PC-3 (cell line): Measurements from ENCODE around the gene TCF12. TPM values are rescaled to one million over a fixed set of nuclear protein-coding genes. Genes with fewer than 3 reads are reported as not detected.
A peak's percentile ranks its signal among the peaks of the same experiment; 100 is the strongest.

Experiments used
- ATAC-seq: fragments of 200-7000 bp; cut with Tn5 transposase; 2 replicates; pipeline ENCODE4 v1.9.1; 2020; ENCODE audit warnings: mild to moderate bottlenecking, moderate library complexity
- BruUV-seq: library from RNA; stranded (reverse); fragments of 400-500 nt; replicated peaks from 2 replicates; lab custom pipeline; 2021; lab: Mats Ljungman, UMichigan
- CTCF ChIA-PET: fragments of 300-600 bp; sonication (Branson Sonifier 250); formaldehyde crosslinking; loops from one replicate; lab custom pipeline; 2022; ENCODE audit warnings: antibody characterized with exemption; lab: Charles Lee
- POLR2A ChIA-PET: fragments of 300-600 bp; sonication (Branson Sonifier 250); formaldehyde crosslinking; loops from one replicate; lab custom pipeline; 2022; ENCODE audit warnings: antibody characterized with exemption; ENCODE audit not compliant: unreplicated experiment; lab: Charles Lee
- DNase-seq: peaks from one replicate; pipeline ENCODE4 v3.0.0-alpha.2; 2015
- H2AFZ ChIP-seq: fragments of 300-600 bp; sonication (generic); 2 replicates; pipeline ENCODE4 v1.6.0; 2016; ENCODE audit warnings: antibody characterized with exemption, low read length
- H3F3A ChIP-seq: fragments of 300-600 bp; sonication (generic); one replicate; pipeline ENCODE4 v1.6.0; 2017; ENCODE audit warnings: antibody characterized with exemption, low read length, control low read depth, mild to moderate bottlenecking; ENCODE audit not compliant: unreplicated experiment
- H3K27ac ChIP-seq: fragments of 300-600 bp; sonication (generic); 2 replicates; pipeline ENCODE4 v1.5.1; 2016; ENCODE audit warnings: mild to moderate bottlenecking, low read length
- H3K27me3 ChIP-seq: fragments of 300-600 bp; sonication (generic); 2 replicates; pipeline ENCODE4 v1.6.1; 2016; ENCODE audit warnings: low read length, mixed read lengths
- H3K36me3 ChIP-seq: fragments of 300-600 bp; sonication (generic); 2 replicates; pipeline ENCODE4 v1.6.1; 2016; ENCODE audit warnings: low read depth, mixed run types, low read length, mixed read lengths
- H3K4me1 ChIP-seq: fragments of 300-600 bp; sonication (generic); 2 replicates; pipeline ENCODE4 v1.5.1; 2016; ENCODE audit warnings: low read length; ENCODE audit not compliant: insufficient read depth
- H3K4me2 ChIP-seq: fragments of 300-600 bp; sonication (generic); 2 replicates; pipeline ENCODE4 v1.6.0; 2016; ENCODE audit warnings: low read length
- H3K4me3 ChIP-seq: fragments of 300-600 bp; sonication (generic); 2 replicates; pipeline ENCODE4 v1.5.1; 2016; ENCODE audit warnings: mild to moderate bottlenecking, low read length, mixed read lengths
- H3K79me2 ChIP-seq: fragments of 300-600 bp; sonication (generic); 2 replicates; pipeline ENCODE4 v1.6.1; 2017; ENCODE audit warnings: low read length, mixed read lengths
- H3K9ac ChIP-seq: fragments of 300-600 bp; sonication (generic); 2 replicates; pipeline ENCODE4 v1.6.0; 2016; ENCODE audit warnings: mild to moderate bottlenecking, low read length
- H3K9me2 ChIP-seq: fragments of 300-600 bp; sonication (generic); replicated peaks from 2 replicates; pipeline ENCODE4 v1.6.1; 2016; ENCODE audit warnings: mixed run types, low read length, mixed read lengths
- H3K9me3 ChIP-seq: fragments of 300-600 bp; sonication (generic); 2 replicates; pipeline ENCODE4 v1.6.1; 2016; ENCODE audit warnings: low read length, mixed read lengths
- H4K20me1 ChIP-seq: fragments of 300-600 bp; sonication (generic); 2 replicates; pipeline ENCODE4 v1.6.1; 2016; ENCODE audit warnings: low read length, mixed read lengths
- EZH2 ChIP-seq: fragments of 300-600 bp; sonication (generic); IDR thresholded peaks from one replicate; pipeline ENCODE4 v1.6.1; 2017; ENCODE audit warnings: antibody characterized with exemption, mild to moderate bottlenecking, low read length; ENCODE audit not compliant: unreplicated experiment
- EZH2phosphoT487 ChIP-seq: fragments of 300-600 bp; sonication (generic); IDR thresholded peaks from 2 replicates; pipeline ENCODE4 v1.6.1; 2018; ENCODE audit warnings: mild to moderate bottlenecking, antibody characterized with exemption, low read length, borderline replicate concordance
- intact Hi-C: fragments of 100-400 bp; cut with micrococcal nuclease; formaldehyde crosslinking; loops from 2 replicates; pipeline ENCODE4 v1.9.0; 2023
- total RNA-seq: library from RNA; depleted of rRNA; stranded (reverse); fragments of >200 nt; gene quantifications from 2 replicates; pipeline ENCODE4 v1.2.3, GENCODE V29; 2014
- TF ChIP-seq, protein P1 (sequence below): fragments of 300-600 bp; sonication (generic); conservative IDR thresholded peaks from 2 replicates; pipeline ENCODE4 v1.5.1; 2017; ENCODE audit warnings: antibody characterized with exemption, low read depth, mild to moderate bottlenecking, low read length

TCF12 gene
- total RNA-seq, 1 experiment from 2014 or later, result 103 TPM

- Histone ChIP-seq H3K4me2 (no peak overlapping the region), H3K9me2 (no peaks in the 10 kb centered on the region), H3K9ac (no peak overlapping the region), H3K79me2 (no peaks in the 10 kb centered on the region), H2AFZ (no peak overlapping the region), H3F3A (no peaks in the 10 kb centered on the region), H3K27me3 (no peaks in the 10 kb centered on the region), H3K36me3 (no peaks in the 10 kb centered on the region), H3K4me1 (no peaks in the 10 kb centered on the region), H3K4me3 (no peak overlapping the region), H3K27ac (no peak overlapping the region), H3K9me3 (no peaks in the 10 kb centered on the region), H4K20me1 (no peaks in the 10 kb centered on the region)
- TF ChIP-seq EZH2 (no peak), EZH2phosphoT487 (no peak)
- TF ChIP-seq, protein P1, sequence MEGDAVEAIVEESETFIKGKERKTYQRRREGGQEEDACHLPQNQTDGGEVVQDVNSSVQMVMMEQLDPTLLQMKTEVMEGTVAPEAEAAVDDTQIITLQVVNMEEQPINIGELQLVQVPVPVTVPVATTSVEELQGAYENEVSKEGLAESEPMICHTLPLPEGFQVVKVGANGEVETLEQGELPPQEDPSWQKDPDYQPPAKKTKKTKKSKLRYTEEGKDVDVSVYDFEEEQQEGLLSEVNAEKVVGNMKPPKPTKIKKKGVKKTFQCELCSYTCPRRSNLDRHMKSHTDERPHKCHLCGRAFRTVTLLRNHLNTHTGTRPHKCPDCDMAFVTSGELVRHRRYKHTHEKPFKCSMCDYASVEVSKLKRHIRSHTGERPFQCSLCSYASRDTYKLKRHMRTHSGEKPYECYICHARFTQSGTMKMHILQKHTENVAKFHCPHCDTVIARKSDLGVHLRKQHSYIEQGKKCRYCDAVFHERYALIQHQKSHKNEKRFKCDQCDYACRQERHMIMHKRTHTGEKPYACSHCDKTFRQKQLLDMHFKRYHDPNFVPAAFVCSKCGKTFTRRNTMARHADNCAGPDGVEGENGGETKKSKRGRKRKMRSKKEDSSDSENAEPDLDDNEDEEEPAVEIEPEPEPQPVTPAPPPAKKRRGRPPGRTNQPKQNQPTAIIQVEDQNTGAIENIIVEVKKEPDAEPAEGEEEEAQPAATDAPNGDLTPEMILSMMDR, result no peak
- DNase-seq (no peak), ATAC-seq (no peak)
- intact Hi-C loops, result no loop called here
- ChIA-PET CTCF (interaction anchor here (0.5 kb wide), 1 partner anchor 105 kb away, joined by 5 read pairs; no protein-coding TSS in a partner anchor), POLR2A (no interaction called here)
- BruUV-seq, result no TSS peak
These were observed 225.2 kb downstream of the TCF12 start for GRCh38 chr15:57143511-57144078.

DNA sequence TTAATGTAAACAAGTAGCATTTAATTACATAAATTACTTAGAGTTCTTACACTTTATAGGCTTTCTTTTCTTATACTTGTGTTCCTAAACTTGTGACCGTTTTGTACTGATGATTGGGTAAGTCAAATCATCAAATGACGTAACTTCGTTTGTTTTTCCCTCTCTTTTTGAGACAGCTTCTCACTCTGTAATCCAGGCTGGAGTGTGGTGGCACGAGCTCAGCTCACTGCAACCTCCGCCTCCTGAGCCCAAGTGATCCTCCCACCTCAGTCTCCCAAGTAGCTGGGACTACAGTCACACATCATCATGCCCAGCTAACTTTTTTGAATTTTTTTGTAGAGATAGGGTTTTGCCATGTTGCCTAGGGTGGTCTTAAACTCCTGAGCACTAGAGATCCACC is 226.0 kb downstream of the TCF12 start:
- TF ChIP-seq, protein P1, result no peak
- ATAC-seq (no peak), DNase-seq (no peak)
- Histone ChIP-seq H3K4me3 (no peak overlapping the region), H3F3A (no peaks in the 10 kb centered on the region), H3K9me3 (no peaks in the 10 kb centered on the region), H3K27ac (no peak overlapping the region), H3K27me3 (no peaks in the 10 kb centered on the region), H3K4me2 (no peak overlapping the region), H3K79me2 (no peaks in the 10 kb centered on the region), H2AFZ (no peak overlapping the region), H3K9me2 (no peaks in the 10 kb centered on the region), H3K36me3 (no peaks in the 10 kb centered on the region), H3K4me1 (no peaks in the 10 kb centered on the region), H3K9ac (no peak overlapping the region), H4K20me1 (no peaks in the 10 kb centered on the region)
- intact Hi-C loops, result no loop called here
- no TSS peak for BruUV-seq
- ChIA-PET POLR2A (no interaction called here), CTCF (no interaction called here)

- CTCF ChIA-PET, result interaction anchor here (0.6 to 1.2 kb wide), 5 partner anchors 12 to 396 kb away, joined by 3 to 7 read pairs (median 4); no protein-coding TSS in a partner anchor
These were observed 228.2 kb downstream of the TCF12 start for GRCh38 chr15:57146506-57147201.

More at GRCh38 chr15:57146506-57147201, 228.2 kb downstream of the TCF12 start:
- Histone ChIP-seq H4K20me1 (no peaks in the 10 kb centered on the region), H3K9me3 (no peaks in the 10 kb centered on the region), H3K27me3 (no peaks in the 10 kb centered on the region), H3K27ac (no peak overlapping the region), H3F3A (no peaks in the 10 kb centered on the region), H3K4me2 (no peak overlapping the region), H3K36me3 (peaks cover under 1% of the 10 kb centered on the region), H2AFZ (no peak overlapping the region), H3K9ac (no peak overlapping the region), H3K9me2 (no peaks in the 10 kb centered on the region), H3K79me2 (no peaks in the 10 kb centered on the region), H3K4me3 (0 out of 2 replicates have a peak overlapping the region, but pooled peaks have one; percentile 16), H3K4me1 (no peaks in the 10 kb centered on the region)
- no TSS peak for BruUV-seq
- no peak for TF ChIP-seq EZH2phosphoT487
- TF ChIP-seq, protein P1, result peak; percentile 72
- POLR2A ChIA-PET, result no interaction called here
- intact Hi-C loops, result loop anchor here (1.0 to 5.0 kb wide), 4 partner anchors 66 to 381 kb away; partner anchors contain the start of gene TCF12
- DNase-seq, result peak; percentile 63
- ATAC-seq, result peak; percentile 46; the same call in 1 of the 2 replicates
